SK-N-SH (cell line): ENCODE data around the gene FOXA2.

Experiments used
- POLR2AphosphoS5 ChIP-seq: IDR thresholded peaks from 2 replicates; pipeline ENCODE4 v1.6.1; 2012; ENCODE audit warnings: low read depth, low read length
- TF ChIP-seq, protein P1 (sequence below): fragments of 200-600 bp; sonication (generic); IDR thresholded peaks from 2 replicates; pipeline ENCODE4 v1.6.1; 2017; ENCODE audit warnings: antibody characterized with exemption, mild to moderate bottlenecking, moderate library complexity
- TF ChIP-seq, protein P2 (sequence below): IDR thresholded peaks from 2 replicates; pipeline ENCODE4 v1.6.1; 2012; ENCODE audit warnings: mild to moderate bottlenecking, low read depth, low read length, moderate library complexity

DNA sequence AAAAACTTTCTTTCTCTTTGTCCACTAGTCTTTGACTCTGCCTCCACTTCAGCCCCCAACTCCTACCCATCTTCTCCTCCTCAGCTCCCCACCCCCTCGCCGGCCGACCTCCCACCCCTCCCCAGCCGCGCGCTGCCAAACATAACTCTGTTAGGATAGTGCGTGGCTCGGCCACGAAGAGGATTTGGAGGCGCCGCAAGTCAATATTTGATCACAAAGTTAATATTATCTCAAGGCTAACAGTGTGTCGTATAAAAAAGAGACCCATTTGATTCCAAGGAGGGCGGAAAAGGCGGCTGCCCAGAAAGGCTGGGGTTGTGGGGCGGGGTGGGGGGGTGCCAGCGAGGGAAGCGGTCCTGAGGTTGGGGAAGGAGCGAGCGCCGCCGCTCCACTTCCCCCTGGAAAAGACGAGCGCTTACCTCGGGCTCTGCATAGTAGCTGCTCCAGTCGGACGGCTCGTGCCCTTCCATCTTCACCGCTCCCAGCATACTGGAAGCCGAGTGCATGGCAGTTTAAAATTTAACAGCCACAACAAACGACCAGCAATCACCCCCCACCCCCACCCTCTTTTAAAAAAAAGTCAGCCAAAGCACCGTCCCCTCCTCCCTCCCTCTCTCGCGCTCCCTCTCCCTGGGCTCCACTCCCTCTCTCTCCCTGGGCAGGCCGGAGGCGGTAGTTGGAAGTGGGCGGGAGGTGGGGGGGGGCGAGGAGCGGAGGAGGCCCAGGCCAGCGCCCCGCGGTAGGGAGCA lies 425 bp downstream of the FOXA2 start:
- TF ChIP-seq, protein P1, sequence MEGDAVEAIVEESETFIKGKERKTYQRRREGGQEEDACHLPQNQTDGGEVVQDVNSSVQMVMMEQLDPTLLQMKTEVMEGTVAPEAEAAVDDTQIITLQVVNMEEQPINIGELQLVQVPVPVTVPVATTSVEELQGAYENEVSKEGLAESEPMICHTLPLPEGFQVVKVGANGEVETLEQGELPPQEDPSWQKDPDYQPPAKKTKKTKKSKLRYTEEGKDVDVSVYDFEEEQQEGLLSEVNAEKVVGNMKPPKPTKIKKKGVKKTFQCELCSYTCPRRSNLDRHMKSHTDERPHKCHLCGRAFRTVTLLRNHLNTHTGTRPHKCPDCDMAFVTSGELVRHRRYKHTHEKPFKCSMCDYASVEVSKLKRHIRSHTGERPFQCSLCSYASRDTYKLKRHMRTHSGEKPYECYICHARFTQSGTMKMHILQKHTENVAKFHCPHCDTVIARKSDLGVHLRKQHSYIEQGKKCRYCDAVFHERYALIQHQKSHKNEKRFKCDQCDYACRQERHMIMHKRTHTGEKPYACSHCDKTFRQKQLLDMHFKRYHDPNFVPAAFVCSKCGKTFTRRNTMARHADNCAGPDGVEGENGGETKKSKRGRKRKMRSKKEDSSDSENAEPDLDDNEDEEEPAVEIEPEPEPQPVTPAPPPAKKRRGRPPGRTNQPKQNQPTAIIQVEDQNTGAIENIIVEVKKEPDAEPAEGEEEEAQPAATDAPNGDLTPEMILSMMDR, result no peak
- TF ChIP-seq, protein P2, sequence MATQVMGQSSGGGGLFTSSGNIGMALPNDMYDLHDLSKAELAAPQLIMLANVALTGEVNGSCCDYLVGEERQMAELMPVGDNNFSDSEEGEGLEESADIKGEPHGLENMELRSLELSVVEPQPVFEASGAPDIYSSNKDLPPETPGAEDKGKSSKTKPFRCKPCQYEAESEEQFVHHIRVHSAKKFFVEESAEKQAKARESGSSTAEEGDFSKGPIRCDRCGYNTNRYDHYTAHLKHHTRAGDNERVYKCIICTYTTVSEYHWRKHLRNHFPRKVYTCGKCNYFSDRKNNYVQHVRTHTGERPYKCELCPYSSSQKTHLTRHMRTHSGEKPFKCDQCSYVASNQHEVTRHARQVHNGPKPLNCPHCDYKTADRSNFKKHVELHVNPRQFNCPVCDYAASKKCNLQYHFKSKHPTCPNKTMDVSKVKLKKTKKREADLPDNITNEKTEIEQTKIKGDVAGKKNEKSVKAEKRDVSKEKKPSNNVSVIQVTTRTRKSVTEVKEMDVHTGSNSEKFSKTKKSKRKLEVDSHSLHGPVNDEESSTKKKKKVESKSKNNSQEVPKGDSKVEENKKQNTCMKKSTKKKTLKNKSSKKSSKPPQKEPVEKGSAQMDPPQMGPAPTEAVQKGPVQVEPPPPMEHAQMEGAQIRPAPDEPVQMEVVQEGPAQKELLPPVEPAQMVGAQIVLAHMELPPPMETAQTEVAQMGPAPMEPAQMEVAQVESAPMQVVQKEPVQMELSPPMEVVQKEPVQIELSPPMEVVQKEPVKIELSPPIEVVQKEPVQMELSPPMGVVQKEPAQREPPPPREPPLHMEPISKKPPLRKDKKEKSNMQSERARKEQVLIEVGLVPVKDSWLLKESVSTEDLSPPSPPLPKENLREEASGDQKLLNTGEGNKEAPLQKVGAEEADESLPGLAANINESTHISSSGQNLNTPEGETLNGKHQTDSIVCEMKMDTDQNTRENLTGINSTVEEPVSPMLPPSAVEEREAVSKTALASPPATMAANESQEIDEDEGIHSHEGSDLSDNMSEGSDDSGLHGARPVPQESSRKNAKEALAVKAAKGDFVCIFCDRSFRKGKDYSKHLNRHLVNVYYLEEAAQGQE, result no peak
- no peak for TF ChIP-seq POLR2AphosphoS5
